ELF-1 (cell line): ENCODE results near the gene GPD2.

ENCODE experiments used
- DNase-seq: peaks from one replicate; pipeline ENCODE4 v3.0.0-alpha.2; 2016; ENCODE audit warnings: low read depth, low spot score

GPD2 gene

DNA sequence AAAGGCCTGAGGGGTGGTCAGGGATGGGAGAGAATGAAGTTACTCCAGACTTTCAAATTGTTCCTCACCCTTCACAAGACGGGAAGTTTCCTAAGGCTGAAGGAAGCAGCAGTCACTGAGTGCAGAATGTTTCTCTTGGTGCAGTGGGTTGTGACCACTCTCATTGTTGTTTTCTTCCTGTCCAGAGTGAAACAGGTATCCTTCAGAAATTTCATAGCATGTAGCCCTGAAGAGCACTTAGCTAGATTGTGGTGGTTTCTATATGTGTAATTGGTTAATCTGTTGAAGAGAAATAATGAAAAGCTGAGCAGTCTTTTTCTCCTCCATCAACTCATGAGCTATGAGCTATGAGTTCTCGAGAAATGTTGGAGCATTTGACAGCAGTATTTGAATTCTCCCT, 96.8 kb downstream of the GPD2 start:
- DNase-seq: no peak

DNA sequence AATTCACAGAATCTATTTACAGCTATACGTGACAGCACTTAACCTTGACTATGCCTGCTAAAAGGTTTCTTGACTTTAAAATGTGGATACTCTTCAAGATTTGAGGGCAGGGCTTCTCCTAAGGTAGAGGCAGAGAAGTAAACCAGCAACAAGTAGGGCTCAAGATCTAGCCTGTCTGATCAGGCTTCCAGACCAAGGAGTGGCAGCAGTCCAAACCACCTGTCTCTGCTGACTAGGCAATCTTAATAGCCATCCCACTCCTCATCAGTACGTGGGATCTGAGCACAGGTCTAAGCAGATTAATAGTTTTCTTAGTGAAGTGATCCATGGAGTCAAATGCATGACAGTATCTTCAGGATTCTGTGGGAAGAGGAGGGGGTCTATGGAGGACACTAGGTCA, 100.4 kb downstream of the GPD2 start:
- DNase-seq: no peak

DNA sequence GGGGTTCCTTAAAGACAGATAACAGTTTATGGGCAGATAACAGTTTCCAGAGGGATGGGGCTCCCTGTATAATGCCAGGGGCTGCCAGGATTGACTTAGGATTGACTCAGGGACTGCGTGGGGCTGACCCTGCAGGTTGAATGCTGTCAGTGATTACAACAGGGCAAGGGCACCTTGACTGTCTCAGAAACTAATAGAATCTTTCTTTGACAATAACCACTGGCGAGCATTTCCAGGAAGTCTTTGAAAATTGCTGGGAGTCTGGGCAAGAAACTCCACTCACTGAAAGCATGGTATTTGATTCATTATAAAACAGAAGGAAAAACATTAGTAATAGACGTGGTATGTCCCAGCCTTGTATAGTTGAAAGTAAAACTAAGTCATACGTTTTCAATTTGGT, 101.0 kb downstream of the GPD2 start:
- no peak for DNase-seq

DNA sequence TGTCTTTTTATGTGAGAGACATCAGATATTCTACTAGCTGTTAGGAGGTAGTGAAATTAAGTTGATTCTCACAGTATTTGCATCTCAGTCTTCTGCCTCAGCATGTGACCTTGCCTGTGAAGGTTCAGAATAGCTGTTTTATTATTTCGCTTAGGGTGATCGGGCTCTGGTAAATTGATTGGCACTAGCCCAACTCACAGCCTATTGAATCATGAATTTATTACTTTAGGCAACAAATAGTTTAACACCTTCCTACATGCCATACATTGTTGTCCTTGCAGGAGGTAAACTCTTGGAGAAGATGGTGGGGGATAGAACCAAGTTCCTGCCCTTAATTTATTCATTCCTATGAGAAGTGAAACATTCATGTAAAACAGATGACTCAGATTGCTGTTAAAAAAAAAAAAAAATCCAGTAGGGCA, 101.9 kb downstream of the GPD2 start:
- DNase-seq: no peak

DNA sequence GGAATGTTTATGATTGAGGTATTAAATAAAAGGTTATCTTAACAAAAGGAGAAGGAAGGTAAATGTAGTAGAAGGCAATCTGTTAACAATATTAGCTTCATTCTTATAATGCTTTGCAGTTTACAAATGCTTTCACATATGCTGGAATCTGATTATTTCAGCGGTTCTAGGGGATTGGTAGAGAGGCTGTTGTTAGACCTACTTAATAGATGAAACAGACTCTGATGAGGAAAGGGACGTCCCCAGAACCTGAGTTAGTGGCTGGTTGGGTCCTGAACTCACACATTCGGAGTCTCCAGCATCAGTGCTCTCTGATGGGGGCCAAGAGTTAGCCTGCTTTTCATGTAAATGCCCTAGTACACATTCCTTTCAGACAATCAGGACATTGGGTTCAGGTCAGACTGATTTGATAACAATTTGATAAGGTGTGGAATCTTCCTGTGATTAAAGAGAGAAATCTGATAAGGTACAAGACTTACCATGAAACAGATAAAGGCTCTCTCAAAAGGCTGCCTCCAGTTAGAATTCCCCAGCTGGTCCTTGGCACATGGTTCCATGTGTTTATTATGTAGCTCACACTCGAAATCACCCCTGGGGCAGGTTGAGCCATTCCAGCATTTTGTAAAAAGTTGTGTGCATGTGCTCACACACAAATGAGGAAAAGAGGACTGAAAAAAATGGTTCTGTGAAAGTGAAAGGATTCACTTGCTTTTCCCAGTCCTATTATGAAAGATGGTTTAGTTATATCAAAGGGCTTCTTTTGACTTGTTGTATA, 103.1 kb downstream of the GPD2 start:
- no peak for DNase-seq

DNA sequence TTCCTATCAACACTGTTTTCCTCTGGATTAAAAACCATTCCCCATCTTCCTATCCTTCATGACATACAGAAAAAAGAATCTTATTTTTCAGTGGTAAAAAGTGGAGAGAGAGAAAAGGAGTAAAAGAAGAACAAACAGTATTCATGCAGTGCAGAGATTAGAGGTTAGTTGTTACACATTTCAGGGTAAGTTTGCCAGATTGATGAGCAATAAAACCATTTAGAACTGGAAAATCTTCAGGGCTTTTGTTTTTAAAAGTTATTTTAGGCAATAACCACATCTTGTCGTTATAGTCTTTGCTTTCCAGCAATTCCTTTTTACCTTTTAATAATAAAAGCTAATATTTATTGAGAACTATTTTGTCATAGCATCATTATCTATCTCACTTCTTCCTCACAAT, 104.5 kb downstream of the GPD2 start:
- no peak for DNase-seq

DNA sequence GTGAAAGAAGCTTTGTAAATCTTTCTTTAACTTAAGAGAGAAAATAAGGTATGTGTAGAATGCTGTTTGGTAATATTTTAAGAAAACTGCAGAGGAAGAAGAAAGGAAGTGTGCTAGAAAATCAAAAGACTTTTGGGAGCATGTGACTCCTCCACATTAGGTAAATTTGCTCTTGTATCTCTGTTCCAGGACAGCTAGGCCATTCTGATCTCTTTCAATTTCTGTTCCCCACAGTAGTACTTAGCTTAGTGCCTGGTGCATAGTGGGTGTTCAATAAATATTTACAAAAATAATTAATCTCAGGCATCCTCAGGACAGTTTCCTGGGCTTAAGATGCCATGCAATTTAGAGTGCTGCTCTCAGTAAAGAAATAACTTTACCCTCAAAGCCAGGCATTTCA, 105.0 kb downstream of the GPD2 start:
- no peak for DNase-seq

DNA sequence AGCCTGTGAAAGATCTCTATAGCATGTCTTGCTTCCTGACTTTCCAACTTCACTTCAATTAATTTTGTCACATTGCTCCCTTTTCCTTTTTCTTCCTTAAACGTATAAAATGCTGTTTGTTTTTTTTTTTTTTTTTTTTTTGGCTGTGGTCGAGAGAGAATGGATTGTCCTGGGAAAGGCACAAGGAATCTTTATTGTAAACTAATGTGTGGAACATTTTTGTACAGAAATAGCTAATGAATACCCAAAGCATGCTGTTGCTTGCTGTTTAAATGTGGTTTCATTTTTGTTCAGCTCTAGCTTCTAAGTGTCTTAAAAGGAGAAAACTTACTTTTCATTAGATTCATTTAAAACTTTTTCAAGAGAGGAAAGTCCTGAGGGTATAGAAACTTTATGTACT, 105.5 kb downstream of the GPD2 start:
- DNase-seq: no peak

DNA sequence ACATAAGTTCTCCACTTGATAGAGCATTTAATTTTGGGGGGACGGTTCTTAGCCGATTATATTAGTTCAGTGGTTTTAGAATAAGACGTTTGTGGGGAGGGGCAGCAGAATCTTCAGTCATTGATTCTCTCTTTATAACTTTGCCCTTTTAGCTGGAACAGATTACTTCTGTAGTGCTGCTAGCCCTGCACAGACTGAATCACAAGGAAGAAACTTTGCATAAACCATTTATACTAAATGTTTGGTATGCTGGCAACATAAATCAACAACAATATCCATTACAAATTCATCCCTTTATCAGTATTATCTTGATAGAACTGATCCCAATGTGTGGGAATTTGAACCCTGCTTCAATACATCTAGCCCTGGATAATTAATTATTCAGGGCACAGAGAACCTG, 112.2 kb downstream of the GPD2 start:
- DNase-seq: no peak

DNA sequence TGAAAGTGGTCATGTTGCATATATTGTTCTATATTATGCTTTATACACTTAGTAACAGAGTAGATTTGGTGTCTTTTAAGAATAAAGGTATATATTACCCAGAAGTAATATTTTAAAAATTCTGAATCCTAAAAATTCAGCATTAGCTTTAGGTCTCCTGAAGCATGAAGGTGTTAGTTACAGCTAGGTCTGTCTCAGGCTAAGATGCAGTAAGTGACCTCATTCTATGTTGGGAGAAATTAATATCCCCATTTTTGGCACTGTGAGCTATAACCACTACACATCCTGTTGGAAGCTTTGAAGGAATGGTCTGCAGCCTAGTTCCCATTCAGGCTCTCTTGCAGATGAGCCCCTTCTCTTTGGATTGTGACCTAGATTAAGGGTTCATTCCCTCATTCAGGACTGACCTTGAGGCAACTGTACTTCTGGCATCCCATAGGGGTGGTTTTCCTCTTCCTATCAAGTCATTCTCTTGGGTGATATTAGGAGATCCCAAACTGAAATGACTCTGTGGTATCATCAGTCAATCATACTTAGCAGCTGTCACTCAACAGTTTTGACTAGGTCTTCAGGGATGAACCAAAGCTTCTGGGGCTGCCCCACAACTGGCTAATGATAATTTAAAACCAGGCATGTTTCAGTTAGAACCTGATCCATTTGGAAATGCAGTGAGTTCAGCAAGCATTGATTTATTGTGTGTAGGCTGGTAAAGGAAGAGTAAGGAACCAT, 117.7 kb downstream of the GPD2 start:
- no peak for DNase-seq

DNA sequence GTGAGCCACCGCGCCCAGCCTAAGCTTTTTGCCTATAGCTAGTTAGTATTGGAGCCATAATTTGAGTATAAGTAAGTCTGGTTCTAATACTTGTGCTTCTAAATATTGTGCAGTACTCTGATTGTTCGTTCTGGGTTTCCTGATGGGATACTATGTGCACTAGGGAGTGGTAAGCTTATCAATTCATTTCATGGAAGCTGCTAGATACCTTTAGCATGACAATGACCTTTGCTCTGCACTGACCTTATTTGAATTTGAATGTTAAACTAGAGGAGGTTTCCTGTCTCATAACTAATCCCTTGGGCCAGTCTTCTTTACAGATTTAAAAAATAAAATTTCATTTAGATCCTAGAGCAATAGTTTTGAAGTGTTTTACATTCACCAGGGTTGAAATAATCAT, 125.1 kb downstream of the GPD2 start:
- no peak for DNase-seq

DNA sequence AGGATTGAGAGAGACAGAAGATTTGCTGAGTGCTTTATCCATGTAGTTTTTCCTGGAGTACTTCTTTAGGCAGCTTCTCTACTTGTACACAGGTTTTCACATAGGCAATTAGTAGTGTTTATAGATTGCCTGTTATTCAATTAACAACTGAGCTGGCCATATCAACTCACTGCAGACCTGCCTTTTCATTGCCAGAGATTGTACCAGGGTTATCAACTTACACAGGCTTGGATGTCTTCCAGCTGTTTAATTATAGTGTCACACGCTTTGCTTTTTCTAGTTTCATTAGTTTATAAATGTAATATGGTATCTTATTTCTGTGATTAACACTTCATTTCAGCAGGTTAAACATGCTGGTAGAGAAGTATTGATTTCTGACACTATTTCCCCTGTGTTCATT, 125.9 kb downstream of the GPD2 start:
- DNase-seq: no peak

DNA sequence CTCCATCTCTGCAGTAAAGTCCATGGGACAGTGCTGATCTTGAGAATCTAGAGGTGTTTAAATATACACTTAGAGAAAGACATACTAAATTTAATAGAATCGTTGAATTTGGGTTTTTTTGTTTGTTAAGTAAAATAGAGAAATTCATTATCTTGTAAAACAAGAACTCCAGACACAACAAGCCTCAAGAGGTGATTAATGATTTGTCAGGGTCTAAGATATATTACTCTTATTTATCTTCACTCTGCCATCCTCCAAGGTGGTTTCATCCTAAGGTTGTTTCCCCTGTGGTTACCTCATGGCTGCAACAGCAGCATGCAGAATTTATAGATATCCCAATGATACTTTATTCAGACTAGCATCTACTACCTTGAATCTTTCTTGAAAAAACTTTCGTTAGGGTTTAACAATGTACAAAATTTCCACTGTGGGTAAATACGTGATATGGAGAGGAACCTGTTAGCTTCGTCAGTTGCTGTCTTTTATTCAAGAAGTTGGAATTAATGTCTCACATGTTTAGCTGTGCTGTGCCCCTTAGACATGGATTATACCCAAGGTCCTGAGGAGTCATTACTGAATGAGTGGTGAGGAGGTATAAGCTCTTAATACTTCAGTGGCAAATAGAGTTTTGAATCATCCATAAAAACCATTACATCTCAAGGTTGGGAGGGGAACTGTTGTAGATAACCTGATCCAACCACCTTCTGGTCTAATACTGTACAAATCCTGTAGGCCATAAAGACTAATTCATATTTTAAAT, 128.0 kb downstream of the GPD2 start:
- DNase-seq: no peak

DNA sequence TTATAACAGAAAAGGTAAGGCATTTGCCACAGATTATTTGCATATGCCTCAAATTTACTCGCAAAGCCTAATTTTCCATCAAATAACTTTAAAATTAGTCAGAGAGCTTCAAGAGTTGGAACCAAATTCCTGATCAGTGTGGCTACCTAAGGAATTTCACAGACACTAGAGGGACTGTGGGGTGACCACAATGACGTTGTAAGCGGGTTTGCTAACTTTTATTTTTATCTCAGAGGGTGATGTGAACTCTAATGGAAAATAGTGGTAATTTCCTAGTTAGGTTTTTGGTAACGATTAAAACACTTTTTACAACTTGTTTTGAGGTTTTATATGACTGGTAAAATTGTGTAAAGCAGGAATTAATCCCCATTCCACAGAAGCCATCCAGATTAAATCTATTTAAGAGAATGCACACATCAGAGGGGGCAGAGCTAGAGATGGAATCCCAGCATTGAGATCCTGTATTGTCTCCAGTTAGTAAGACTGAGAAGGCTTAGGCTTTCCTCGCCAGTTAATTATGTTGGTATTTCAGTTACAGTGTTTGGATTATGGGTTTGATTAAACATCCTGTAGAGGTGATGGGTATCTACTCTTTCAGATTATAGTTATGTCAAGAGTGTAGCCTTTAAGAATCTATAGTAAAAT, 129.0 kb downstream of the GPD2 start:
- DNase-seq: no peak

DNA sequence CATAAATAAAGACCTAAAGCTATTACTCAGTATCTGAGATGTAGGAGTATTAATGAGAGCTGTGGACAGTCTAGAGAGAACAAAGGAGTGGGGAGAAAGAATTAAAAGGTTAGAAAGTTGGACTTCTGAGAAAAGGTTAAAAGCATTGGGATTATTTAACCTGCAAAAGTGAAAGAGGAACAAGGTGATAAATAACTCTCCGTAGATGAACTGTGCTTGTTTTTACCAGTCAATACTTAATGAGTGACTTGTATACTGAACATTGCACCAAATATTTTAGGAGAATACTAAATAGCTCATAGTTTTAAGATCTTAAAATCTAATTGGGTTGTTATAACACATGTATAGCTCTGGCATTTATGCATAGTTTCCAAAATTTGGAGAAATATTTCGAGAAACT, 137.5 kb downstream of the GPD2 start:
- no peak for DNase-seq

DNA sequence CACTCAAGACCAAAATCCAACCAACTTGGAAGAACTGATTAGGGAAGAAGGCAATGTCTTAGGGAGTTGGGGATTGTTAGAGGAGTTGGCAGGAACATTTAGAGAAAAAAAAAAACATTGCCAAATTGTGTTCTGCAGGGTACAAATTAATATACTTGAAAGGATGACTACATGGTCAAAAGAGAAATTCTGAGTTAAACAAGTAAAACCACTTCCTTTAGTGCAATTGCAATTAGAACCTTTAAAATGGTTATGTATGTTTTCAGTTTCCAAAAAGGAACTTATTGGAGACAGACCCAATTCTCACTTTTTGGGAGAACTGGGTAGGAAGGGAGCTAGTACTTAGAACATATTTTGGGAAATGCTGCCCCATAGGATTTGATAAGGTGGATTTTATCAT, 137.9 kb downstream of the GPD2 start:
- DNase-seq: no peak

DNA sequence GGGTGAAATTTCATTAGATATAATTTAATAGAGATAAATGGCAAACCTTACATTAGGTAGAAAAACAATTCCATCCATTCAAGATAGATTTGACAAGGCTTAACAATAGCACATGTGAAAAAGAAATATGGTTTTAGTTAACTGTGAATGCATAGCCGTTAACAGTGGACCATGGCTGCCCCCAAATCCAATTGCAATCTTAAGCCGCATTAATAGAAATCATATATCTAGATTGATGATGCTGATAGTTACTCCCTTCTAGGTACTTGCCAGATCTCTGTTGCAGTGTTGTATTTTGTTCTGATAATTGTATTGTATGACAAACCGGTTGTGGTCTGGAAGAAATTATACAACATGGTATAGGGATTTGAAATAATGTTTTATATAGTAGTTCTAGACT, 139.8 kb downstream of the GPD2 start:
- no peak for DNase-seq

DNA sequence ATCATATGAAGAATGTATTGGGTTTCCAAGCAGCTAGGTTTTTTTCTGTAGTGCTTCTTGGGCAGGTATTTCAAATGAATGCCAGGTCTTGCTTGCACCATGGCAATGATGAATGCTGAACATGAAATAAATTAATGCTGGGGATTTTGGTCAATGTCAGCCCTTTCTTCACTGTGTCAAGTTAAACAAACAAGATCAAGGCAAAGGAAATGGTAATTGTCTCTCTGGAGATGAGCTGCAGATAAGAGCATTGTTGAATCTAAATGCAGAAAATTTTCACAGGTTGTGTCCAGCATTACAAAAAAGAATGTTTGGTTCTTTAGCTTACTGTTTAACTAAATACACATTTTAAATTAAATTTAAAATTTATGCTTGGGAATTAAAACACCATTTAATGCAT, 144.3 kb downstream of the GPD2 start:
- DNase-seq: no peak

DNA sequence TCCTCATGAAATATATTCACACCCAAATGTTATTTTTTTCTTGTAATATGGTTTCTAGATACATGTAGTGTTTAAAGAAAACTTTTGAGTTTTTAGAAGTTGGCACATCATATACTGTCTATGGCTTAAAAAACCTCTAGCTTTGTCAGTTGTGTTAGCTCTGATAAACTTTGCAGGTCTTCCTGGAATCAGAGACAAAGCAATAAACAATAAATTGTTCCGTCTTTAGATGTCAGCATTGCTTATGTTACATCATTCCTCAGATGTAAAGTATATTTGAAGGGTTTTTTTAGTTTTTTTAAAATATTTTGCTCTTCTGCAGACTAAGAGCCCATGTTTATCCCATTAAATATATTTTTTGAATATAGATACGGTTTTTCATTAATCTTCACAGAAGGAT, 145.1 kb downstream of the GPD2 start:
- no peak for DNase-seq

DNA sequence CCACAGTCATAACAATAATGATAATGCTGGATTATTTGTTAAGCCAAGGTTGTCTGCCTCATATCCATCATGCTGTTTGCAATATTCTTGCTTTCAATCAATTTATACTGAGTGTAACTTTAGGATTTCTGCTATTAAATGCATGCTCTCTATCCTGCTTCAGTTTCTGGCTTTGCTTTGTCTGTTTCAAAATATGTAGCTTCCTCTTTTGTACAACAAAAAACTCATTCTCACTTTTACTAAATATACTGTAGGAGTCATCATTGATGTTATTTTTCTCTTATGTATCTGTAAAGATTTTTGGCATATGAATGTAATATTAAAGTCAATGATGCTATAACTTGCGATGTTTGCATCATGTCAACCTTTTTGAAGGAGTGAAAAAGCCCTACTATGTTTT, 149.3 kb downstream of the GPD2 start:
- DNase-seq: no peak

DNA sequence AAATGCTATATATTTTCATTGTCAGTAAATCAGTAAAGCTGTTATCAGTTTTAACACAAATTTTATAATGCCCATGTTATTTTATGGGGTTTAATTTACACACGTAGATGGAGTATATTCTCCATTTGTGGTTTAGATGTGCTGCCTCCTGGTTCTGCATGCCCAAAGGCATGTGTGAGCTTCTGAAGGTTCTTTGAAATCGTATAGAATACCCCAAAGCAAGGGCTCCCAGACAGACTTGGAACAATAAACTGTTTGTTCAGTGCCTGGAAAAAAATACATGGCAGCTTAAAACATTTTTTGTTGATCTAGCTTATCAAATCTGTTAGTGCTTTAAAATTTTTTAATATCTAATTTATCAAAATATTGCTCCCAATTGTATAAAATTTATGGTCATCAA, 150.4 kb downstream of the GPD2 start:
- DNase-seq: no peak

DNA sequence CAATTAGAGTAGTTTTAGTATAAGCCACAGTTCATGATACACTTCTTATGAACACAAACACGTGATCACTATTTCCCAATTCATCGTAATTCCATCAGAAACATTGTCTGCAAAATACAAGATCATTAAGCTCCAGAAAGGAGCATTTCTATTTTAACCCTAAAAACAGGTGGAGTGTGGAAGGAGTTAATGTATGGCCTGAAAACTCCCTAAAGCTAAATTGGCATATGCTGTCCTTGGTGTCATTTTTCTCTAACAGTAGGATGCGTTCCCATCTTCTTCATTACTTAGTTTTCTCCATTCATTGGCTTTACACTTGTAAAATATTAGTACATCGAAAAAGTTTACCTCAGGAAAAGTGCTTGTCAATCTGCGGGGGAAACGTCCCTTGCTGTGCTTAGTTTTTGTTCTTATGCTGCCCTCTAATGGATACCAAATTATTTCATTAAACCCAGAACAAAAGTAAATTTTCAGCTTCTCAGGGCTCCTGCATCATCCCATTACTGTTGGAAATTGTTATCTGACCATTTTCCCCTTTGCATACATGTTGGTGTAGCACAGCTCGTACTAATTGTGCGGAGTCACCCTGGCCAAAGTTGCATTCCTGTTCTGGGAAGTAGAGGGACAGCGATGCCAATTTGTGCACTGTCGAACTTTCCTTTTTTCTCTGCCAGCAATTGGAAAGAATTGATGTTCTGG, 153.4 kb downstream of the GPD2 start:
- peak; percentile 18 for DNase-seq
